HG02870 (cell line): Measurements from ENCODE around the gene ZDHHC14.

Experiments used
- ATAC-seq: cut with Tn5 transposase; IDR thresholded peaks from one replicate; pipeline ENCODE4 v1.9.1; 2021; ENCODE audit warnings: mild to moderate bottlenecking, moderate library complexity; ENCODE audit not compliant: unreplicated experiment

ZDHHC14 gene

DNA sequence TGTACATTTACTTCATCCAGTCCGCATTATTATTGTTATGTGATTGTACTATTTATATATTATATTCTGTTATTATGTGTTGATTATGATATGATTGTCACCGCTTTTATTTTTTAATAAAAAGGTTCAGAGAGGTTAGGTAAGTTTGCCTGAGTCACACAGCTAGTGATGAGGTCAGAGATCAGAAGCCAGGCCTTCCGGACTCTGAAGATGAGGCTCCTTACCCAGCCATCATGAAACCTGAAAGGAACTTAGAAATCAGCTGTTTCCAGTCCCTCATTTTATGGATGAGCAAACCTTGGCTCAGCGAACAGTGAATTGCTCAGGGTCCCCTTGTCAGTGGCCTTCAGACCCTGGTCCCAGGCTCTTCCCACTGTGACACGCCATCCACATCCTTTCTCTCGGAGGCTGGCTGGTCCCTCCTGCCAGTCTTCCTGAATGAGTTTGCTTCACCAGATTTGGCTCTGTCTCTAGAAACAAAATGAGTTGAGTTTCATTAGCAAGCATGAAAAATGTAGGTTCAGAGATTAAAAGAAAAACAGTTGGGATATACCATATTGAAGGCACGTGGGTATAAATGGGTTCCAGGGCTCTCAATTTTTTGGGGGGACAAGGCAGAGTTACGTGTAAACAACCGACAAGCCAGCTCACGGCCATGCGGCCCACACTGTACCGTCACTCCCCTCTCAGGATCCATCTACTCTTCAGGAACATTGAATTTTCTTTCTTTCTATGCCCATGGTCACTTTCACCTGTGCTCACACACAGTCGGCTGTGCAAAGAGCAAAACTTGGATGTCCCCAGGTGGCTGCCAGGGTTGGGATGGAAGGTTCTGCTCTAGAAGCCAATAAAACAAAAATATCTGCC lies 132.9 kb downstream of the ZDHHC14 start:
- no peak for ATAC-seq

GRCh38 chr6:157514659-157515496 lies 133.9 kb downstream of the ZDHHC14 start:
- no peak for ATAC-seq

DNA sequence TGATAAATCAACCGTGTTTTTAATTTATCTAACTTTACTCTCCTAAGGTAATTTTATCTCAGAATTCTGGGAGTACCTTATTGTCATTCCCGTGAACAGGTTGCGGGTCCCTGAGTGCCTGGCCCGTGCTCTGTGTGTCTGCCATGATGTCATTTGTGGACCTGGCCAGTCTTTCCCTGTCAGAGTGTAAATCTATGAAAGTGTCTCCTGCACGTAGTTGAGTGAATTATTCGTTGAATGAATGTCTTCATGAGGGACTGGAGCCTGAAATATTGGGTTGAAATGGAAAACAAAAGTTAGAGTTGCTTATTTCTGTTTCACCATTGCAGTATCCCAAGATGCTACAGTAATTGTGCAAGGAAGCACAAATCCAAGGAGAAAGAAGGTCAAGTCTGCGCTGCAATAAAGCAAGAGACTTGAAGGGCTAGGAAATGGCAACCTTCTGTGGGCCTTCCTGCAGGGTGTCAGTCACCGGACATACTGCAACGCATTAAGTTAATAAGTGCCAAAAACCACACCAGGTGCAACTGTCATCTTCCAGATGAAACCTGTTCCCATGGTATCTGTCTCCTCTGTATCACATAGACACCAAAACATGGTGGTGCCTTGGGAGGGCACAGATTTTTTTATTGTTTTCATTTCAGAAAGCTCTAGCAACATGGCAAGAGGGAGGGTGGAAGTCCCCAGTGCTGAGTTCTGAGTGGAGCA lies 135.5 kb downstream of the ZDHHC14 start:
- ATAC-seq: no peak

GRCh38 chr6:157517601-157518359 lies 136.8 kb downstream of the ZDHHC14 start:
- ATAC-seq: no peak

- ATAC-seq: no peak
Measured at GRCh38 chr6:157518397-157519250, 137.6 kb downstream of the ZDHHC14 start.

- ATAC-seq: no peak
Measured at GRCh38 chr6:157519255-157520116, 138.5 kb downstream of the ZDHHC14 start.

- no peak for ATAC-seq
Measured at GRCh38 chr6:157520117-157520406, 139.1 kb downstream of the ZDHHC14 start.

GRCh38 chr6:157520596-157521361 lies 139.8 kb downstream of the ZDHHC14 start:
- no peak for ATAC-seq

DNA sequence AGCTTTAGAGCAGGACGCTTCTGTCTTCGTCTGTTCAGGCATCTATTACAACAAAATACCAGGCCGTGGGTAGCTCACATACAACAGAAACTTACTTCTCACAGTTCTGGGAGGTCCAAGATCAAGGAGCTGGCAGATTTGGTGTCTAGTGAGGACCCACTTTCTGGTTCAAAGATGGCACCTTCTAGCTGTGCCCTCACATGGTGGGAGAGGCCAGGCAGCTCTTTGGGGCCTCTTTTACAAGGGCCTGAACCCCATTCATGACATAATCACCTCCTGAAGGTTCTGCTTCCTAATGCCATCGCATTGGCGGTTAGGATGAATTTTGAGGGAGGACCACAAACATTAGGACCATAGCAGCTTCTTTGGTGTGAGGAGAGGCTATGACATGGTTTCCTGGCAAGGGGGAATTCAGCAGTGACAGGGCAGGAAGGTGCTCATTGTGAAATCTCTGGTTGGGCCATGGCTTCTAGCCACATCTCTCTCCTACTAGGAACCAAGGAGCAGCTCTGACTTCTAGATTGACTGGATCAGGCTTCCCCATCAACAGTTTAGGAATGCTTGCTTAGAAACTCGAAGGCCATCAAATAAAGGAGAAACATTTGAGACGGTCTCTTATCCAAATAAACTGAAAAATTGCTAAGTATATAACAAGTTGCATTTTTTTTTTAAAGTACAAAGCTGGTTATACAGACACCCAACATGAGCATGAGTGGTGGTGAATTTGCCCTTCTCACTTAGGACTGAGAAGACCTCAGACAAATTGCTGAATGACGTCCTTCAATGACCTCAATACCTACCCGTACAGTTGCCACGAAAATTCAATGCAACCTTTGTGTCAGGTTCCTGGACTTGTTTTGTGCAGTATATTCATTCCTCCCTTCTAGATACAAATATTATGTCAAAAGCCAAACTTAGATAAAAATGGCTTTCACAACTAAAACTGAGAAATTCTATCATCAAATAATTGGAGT lies 140.7 kb downstream of the ZDHHC14 start:
- no peak for ATAC-seq

DNA sequence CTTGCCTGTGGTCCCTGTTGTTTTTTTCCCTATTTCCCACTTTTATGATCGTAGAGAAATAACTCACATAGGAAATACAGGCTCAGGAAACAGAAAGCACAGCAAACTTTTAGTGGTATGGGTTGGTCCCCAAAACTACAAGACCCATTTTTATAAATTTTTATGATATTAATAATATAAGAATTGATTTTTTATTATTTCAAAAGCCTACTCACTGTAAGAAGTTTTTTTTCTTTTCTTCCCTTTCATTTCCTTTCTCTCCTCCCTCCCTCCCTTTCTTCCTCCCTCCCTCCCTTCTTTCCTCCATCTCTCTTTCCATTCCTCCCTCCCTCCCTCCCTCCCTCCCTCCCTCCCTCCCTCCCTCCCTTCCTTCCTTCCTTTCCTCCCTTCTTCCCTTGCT lies 141.5 kb downstream of the ZDHHC14 start:
- ATAC-seq: no peak

GRCh38 chr6:157524735-157525134 lies 143.7 kb downstream of the ZDHHC14 start:
- ATAC-seq: no peak

DNA sequence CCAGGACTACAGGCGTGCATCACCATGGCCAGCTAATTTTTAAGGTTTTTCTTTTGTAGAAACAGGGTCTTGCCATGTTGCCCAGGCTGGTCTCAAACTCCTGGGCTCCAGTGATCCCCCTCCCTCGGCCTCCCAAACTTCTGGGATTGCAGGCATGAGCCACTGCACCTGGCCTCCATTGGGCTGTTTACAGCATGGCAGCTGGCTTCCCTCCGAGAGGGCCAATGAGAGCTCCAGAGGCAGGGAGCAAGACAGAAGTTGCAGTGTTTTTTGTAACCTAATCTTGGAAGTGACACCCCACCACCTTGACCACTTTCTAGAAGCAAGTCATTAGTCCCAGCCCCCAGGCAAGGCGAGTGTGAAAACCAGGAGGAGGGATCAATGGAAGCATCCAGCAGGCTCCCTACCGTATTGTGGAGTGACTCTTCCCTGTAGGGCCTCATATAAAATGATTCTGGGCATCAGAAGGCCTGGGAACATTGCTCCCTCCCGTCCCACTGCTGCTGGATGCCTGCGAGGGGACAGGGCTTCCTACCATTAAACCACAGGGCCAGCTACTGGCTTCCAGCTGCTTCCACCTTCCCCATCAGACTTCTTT lies 144.4 kb downstream of the ZDHHC14 start:
- ATAC-seq: no peak

GRCh38 chr6:157525918-157526425 lies 145.0 kb downstream of the ZDHHC14 start:
- no peak for ATAC-seq

DNA sequence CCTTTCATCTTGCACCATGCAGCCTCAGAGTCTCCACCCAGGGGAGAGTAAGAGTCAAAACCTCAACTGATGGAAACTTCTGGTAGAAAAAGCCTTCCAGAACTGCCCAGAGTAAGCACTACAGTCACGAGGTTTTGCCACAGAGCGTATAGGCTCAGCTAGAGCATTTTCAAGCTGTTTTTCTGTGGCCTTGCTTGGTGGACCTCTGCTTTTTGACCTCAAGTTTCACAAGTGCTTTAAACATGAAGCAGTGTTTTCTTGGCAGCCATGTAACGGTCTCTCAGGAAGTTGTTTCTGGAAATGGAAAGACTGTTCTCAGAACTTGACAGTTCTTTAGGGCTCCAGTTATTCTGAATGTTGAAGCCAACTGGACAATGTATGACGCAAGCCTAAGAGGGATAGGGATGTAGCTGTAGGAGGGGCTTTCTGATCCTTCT lies 146.5 kb downstream of the ZDHHC14 start:
- ATAC-seq: no peak

DNA sequence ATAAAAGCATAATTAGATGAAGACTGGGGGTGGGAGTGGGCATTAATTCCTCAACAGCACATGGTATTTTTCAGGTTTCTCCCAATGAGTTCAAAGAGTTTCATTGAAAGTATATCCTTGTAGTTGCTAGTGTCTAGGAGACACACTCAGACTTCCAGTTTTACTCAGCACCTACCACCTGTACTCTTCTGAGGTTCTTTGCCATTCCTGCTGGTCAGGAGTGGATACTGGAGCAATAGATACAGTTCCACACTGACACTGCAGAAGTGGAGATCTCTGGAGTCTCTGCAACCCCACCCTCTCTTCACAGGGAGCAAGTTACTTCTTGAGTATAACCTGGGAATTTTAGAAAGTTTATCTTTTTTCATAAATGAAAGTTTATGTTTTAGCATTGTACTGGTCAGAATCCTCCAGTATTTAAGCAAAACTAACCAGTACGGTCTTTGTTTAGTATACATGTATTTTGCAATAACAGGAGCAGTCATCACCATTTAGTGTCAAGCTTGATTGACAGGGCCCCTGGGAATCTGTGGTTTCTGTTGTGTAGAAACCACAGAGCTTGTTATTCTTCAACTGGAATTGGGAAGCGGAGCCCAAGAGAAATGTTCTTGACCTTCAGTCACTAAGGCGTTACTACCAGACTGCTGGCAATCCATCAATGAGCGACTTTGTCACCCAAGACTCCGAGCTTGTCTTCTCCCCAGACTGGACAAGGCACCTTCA lies 148.1 kb downstream of the ZDHHC14 start:
- no peak for ATAC-seq

- ATAC-seq: no peak
Measured at GRCh38 chr6:157529654-157530039, 148.7 kb downstream of the ZDHHC14 start.
